Body of pancreas (tissue), 4 donors: Measurements from ENCODE around the gene TUBA1B. TPM values are rescaled to one million over a fixed set of nuclear protein-coding genes. Genes with fewer than 3 reads are reported as not detected.
A peak's percentile ranks its signal among the peaks of the same experiment; 100 is the strongest.
"Not testable (repeated sequence)": the region's sequence is repeated elsewhere in the genome, so short reads cannot be mapped to it uniquely, and the experiment has no call there.

Experiments
- ATAC-seq: fragments of 150-250 bp; one replicate; pipeline ENCODE4 v1.9.1; 2016
- DNase-seq, 4 donors: peaks; one replicate each; pipeline ENCODE4 v3.0.0-alpha.2; 2019
- H3K27ac ChIP-seq, 4 donors: fragments of 200-600 bp; sonication (generic); 1 replicate in 3 of 4; 2 replicates in 1 of 4; pipeline versions ENCODE4 v1.5.1 to v1.6.1; 2016 to 2019; ENCODE audit warnings: mild to moderate bottlenecking in 1 of 4, mixed read lengths in 1 of 4, moderate library complexity in 1 of 4
- H3K27me3 ChIP-seq, 2 donors: fragments of 200-600 bp; sonication (generic); one replicate each; pipeline ENCODE4 v1.6.0; 2016; ENCODE audit warnings: mild to moderate bottlenecking in 1 of 2
- H3K36me3 ChIP-seq, 2 donors: fragments of 200-600 bp; sonication (generic); replicated peaks in 1 of 2; 2 replicates each; pipeline ENCODE4 v1.5.1; 2016; ENCODE audit warnings: low read depth in 2 of 2; ENCODE audit not compliant: insufficient read depth in 1 of 2
- H3K4me1 ChIP-seq: fragments of 200-600 bp; sonication (generic); one replicate; pipeline ENCODE4 v1.6.0; 2016
- H3K4me3 ChIP-seq, 2 donors: fragments of 200-600 bp; sonication (generic); 1 replicate in 1 of 2; 2 replicates in 1 of 2; pipeline ENCODE4 v1.5.1; 2016 to 2019
- H3K9me3 ChIP-seq, 3 donors: fragments of 200-600 bp; sonication (generic); 1 replicate in 2 of 3; 2 replicates in 1 of 3; pipeline ENCODE4 v1.5.1; 2016
- POLR2A ChIP-seq, 3 donors: fragments of 450-650 bp; IDR thresholded peaks; one replicate each; pipeline ENCODE4 v1.6.1; 2016; ENCODE audit warnings: antibody characterized with exemption in 3 of 3, mild to moderate bottlenecking in 2 of 3
- WGBS, 2 donors: methylation state at CpG; one replicate each; pipeline ENCODE4 v1.1.5; 2017; 5-methylcytosine and 5-hydroxymethylcytosine counted together
- intact Hi-C: fragments of 100-400 bp; cut with DNase I; formaldehyde crosslinking; loops from one replicate; pipeline ENCODE4 v1.15.1; 2023
- total RNA-seq, 2 donors: library from RNA; depleted of rRNA; stranded (reverse); fragments of >200 nt; gene quantifications; one replicate each; pipeline ENCODE4 v1.1.0, GENCODE V29; 2016
- TF ChIP-seq, protein P1 (sequence below), 7 experiments: fragments of 450-650 bp in 4 of 7; fragments of 200-600 bp in 3 of 7; sonication (generic) in 3 of 7; IDR thresholded peaks; one replicate each; pipeline ENCODE4 v1.5.1; 2016 to 2019; ENCODE audit warnings: antibody characterized with exemption in 7 of 7

The TUBA1B gene
- total RNA-seq, 2 donors from 2014 or later = 121 to 165 TPM

DNA sequence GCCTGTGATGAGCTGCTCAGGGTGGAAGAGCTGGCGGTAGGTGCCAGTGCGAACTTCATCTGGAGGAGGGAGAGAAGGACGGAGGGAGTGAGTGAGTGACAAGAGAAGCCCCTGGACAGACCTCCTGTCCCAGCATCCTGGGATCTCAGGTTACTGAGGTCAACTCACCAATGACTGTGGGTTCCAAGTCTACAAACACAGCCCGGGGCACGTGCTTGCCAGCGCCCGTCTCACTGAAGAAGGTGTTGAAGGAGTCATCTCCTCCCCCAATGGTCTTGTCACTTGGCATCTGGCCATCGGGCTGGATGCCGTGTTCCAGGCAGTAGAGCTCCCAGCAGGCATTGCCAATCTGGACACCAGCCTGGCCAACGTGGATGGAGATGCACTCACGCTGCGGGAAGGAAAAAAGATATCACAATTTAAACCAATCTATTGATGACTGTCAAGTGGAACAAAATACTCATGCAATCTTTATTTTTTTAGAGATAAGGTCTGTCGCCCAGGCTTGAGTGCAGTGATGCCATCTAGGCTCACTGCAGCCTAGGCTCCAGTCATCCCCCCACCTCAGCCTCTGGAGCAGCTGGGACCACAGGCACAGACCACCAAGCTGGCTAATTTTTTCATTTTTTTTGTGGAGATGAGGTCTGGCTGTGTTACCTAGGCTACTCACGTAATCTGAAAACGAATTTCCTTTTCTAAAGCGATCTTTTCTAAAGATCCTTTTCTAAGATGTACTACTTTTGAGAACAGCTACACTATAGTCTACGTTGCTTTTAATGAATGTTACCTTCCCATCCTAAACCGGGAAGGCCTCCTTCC is 1.7 kb downstream of the TUBA1B start:
- no peak for TF ChIP-seq POLR2A (IDR thresholded peaks at IDR 0.05)
- TF ChIP-seq, protein P1, sequence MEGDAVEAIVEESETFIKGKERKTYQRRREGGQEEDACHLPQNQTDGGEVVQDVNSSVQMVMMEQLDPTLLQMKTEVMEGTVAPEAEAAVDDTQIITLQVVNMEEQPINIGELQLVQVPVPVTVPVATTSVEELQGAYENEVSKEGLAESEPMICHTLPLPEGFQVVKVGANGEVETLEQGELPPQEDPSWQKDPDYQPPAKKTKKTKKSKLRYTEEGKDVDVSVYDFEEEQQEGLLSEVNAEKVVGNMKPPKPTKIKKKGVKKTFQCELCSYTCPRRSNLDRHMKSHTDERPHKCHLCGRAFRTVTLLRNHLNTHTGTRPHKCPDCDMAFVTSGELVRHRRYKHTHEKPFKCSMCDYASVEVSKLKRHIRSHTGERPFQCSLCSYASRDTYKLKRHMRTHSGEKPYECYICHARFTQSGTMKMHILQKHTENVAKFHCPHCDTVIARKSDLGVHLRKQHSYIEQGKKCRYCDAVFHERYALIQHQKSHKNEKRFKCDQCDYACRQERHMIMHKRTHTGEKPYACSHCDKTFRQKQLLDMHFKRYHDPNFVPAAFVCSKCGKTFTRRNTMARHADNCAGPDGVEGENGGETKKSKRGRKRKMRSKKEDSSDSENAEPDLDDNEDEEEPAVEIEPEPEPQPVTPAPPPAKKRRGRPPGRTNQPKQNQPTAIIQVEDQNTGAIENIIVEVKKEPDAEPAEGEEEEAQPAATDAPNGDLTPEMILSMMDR (IDR thresholded peaks at IDR 0.05) = no peak
- ATAC-seq = no peak
- Histone ChIP-seq H3K27me3 (no peaks in the 10 kb centered on the region), H3K27ac (peak overlapping the region in 3 of 4 donors; percentile 92 to 99 (median 98)), H3K36me3 (peaks cover 7 to 11% of the 10 kb centered on the region in 2 donors), H3K9me3 (no peaks in the 10 kb centered on the region), H3K4me1 (peaks cover 31% of the 10 kb centered on the region), H3K4me3 (peak overlapping the region in 1 of 2 donors; percentile 96)
- WGBS, 2 donors = 53 to 66% methylated on average over 13 to 18 of the region's 18 CpGs
- intact Hi-C loops = no loop called here
- peak in 2 of 4 donors; percentile 7 to 17 for DNase-seq

DNA sequence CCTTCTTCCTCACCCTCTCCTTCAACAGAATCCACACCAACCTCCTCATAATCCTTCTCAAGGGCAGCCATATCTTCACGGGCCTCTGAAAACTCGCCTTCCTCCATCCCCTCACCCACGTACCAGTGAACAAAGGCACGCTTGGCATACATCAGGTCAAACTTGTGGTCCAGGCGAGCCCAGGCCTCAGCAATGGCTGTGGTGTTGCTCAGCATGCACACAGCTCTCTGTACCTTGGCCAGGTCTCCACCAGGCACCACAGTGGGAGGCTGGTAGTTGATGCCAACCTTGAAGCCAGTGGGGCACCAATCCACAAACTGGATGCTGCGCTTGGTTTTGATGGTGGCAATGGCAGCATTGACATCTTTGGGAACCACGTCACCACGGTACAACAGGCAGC is 3.2 kb downstream of the TUBA1B start:
- H3K4me3 ChIP-seq, H3K9me3 ChIP-seq, H3K27ac ChIP-seq, DNase-seq, intact Hi-C loops, ATAC-seq, H3K27me3 ChIP-seq: not testable (repeated sequence)
- 90% methylated on average over 4 to 5 of the region's 8 CpGs for WGBS, 2 donors
- H3K4me1 ChIP-seq = peaks cover 28% of the 10 kb centered on the region
- peaks cover 7 to 11% of the 10 kb centered on the region in 2 donors for H3K36me3 ChIP-seq

DNA sequence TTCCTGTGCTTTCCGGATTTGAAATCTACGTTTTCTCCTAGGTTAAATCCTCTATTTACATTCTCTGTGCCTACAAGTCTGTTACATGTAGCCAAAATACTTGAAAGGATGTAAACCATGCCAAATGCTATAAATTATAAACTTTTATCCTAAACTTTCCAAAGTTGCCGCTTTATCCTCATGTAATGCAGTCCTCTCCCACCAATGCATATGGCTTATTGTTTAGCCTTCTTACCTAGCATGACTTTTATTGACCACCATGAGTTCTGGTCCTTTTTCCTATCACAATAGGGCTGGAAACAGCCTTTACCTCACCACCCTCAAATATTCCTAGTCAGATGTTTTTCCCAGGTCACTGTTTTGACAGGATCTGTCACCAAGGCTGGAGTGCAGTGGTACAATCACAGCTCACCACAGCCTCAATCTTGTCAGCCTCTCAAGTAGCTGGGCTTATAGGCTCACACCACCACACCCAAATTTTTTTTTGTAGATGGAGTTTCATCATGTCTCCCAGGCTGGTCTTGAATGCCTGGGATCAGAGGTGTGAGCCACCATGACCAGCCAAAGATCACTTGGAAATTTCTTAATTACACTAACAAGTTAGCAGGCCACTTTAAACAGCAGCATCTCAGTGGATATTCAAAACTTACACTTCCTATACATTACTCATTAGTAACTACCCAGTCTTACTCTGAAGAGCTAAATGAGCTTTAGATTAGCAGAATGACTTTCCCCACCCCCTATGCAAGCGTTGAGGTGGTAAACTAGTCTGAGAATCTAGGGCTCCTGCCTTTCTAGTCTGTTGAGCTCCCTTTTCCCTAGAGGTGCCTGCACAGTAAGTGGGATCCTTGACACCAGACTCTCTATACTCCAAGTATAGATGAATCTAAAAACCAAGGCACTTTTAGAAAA is 4.1 kb downstream of the TUBA1B start:
- 93 to 95% methylated on average over 4 of the region's 4 CpGs for WGBS, 2 donors
- intact Hi-C loops = no loop called here
- Histone ChIP-seq H3K9me3 (no peaks in the 10 kb centered on the region), H3K27me3 (no peaks in the 10 kb centered on the region), H3K4me1 (peaks cover 20% of the 10 kb centered on the region), H3K4me3 (no peak overlapping the region), H3K27ac (no peak overlapping the region), H3K36me3 (peaks cover 7 to 11% of the 10 kb centered on the region in 2 donors)
- TF ChIP-seq, protein P1 (IDR thresholded peaks at IDR 0.05) = no peak
- peak in 1 of 3 donors; percentile 12 for TF ChIP-seq POLR2A (IDR thresholded peaks at IDR 0.05)
- DNase-seq (no peak), ATAC-seq (no peak)

DNA sequence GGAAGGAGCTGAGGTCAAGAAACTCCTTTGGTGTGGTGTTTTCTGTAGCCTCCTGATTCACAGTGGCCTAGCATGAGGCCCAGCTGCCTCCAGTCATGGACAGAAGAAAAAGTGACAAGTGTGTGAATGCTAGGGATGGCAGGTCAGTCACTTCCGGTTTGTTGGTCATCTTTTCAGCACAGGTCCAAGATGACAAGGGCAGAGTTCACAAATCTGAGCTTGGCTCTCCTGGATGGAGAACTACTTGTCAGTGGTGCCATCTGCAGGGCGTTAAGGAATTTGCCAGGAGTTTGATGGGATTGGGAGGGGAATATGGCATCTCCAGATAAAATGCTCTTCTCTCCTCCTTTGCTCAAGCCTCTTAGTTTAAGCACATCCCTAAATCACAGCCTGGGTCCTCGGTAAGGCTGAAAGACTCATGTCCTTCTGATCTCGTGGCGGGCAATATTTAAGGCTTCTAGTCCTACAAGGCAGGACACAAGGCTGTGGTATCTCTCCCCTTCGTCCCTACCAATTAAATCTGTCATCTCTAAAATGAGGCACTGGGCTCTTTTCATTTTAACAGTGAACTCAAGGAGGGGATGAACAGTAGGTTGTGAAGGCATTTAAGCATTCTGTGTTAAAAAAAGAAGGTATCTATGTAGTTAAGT is 10.0 kb downstream of the TUBA1B start:
- Histone ChIP-seq H3K36me3 (no peaks in the 10 kb centered on the region), H3K27me3 (no peaks in the 10 kb centered on the region), H3K4me1 (no peaks in the 10 kb centered on the region), H3K4me3 (no peak overlapping the region), H3K27ac (no peak overlapping the region), H3K9me3 (no peaks in the 10 kb centered on the region)
- peak; percentile 81 for ATAC-seq
- no peak for TF ChIP-seq POLR2A (IDR thresholded peaks at IDR 0.05)
- TF ChIP-seq, protein P1 (IDR thresholded peaks at IDR 0.05) = peak in 6 of 7 experiments; percentile 39 to 70 (median 64)
- peak; percentile 51 to 59 (median 56) for DNase-seq
- intact Hi-C loops = no loop called here
- WGBS, 2 donors = 17 to 23% methylated on average over 6 of the region's 6 CpGs
